Activated CD4-positive, alpha-beta T cell treated with anti-CD3 and anti-CD28 coated beads for 4 hours (primary cell): ENCODE results near the gene UNC5B.
"Not testable (repeated sequence)": the region's sequence is repeated elsewhere in the genome, so short reads cannot be mapped to it uniquely, and the experiment has no call there.

Experiments
- DNase-seq, 2 donors: peaks; one replicate each; pipeline ENCODE4 v3.0.0-alpha.2; 2020

The UNC5B gene

GRCh38 chr10:71269301-71270288 lies 57.2 kb downstream of the UNC5B start:
- DNase-seq, result no peak

GRCh38 chr10:71270301-71271220 lies 58.2 kb downstream of the UNC5B start:
- DNase-seq, result peak in 1 of 2 donors; percentile 13

DNA sequence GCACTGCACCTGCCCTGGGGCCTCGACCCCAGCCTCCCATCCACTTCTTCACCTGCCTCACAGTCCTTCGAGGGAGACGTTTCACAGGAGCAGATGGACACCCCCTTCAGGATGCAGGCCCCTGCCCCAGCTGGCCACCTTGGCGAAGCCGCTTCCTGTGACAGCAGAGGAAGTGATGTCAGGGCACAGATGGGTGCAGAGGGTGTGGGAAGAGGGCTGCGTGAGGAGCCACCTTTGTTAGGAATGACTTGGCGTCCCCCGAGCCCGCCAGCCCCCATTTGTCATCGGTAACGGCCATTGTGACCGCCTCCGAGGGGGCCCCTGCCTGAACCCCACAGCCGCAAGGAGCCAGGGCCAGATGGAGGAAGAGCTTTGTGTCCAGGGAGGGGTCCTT lies 59.3 kb downstream of the UNC5B start:
- no peak for DNase-seq

DNA sequence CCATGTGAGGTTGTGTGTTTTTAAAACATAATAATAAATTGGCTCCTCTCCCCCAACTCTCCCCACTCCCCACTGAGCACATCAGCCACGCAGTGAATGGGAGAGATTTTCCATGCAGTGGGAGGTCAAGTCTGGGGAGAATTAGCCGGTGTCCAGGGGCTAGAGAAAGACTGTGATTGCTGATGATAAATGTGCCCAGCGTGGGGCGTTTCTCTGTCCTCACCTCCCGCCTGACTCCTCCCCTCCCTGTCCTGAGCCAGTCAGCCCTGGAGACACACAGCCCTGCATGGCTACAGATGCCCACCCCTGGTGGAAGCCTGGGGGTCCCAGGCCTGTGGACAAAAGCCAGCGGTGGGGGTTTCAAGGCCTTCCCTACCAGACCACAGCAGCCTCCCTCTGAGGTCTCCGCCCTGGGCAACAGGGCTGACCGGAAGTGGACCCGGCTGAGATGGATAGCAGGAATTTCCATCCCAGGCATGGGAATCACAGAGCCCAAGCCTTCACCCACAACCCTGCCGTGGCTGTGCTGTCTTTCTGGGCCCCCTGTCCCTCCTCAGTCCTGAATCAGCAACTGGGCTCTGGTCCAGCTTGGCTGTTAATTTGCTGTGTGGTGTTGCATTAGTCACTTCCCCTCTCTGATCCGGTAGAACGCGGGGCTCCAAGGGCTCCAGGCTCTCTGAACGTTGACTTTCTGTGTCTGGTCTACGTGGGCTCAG lies 59.8 kb downstream of the UNC5B start:
- no peak for DNase-seq

DNA sequence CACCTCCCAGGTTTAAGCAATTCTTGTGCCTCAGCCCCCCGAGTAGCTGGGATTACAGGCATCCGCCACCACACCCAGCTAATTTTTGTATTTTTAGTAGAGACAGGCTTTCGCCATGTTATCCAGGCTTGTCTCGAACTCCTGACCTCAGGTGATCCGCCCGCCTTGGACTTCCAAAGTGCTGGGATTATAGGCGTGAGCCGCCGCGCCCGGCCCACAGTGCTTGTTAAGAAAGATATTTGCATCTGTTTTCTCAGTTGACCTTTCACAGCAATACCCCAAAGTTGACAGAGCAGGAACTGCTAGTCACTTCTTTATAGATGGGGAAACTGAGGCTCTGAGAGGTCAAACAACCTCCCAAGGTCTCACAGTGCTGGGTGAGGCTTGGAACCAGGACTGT lies 60.6 kb downstream of the UNC5B start:
- not testable (repeated sequence) for DNase-seq

DNA sequence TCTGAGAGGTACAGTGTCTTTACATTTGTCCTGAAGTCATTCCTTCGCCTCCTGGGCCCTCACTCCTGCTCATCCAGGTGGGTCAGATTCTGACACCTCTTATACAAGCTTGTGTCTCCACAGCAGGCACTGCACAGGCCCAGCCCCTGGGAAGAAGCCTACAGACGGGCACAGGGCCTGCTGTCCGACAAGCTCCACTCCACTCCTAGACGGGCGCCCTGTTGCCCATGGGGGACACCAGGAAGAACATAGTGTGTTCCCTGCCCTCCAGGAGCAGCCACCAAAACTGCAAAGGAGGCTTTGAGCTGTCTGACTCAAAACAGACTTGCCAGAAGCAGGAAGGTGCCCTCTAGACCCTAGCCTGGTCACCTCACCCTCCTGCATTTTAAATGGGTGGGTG lies 61.1 kb downstream of the UNC5B start:
- no peak for DNase-seq

DNA sequence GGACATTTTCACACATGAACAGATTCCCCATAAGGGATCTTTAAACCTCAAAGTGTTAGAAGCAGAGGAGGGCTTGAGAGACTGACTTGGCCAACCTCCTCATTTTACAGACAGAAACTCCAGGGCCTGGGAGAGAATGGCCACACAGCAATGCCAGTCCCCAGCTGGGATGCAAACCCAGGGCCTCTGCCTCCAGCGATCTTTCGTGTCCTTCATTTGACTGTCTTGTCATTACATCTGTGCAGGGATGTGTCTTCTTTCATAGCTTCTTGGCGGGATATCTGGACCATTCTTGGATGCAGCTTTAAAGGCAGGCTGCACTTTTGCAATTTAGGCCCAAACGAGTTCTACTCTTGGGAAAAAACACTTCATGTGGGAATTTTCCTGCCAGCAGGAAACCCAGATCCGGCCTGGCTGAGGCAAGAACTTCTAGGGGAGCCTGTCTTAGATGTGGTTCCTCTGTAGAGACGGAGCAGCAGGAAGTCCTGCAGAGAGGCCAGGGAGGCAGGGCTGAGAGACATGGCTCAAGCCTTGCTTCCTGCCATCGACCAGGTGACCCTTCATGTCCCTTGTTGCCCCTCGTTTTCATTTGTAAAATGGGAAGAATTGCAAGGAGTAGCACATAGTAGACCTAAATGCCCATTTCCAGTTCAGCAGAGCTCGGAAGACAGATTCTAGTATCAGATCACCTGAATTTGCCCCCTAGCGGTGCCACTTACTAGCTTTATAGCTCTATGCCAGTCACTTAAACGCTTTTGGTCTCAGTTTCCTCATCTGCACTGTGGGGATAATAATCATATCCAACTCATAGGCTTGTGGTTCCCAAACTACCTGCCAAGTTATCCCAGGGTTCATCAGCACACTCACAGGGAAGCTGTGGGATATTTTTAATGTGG lies 62.8 kb downstream of the UNC5B start:
- no peak for DNase-seq

- DNase-seq, result no peak
Measured at GRCh38 chr10:71276873-71277272, 64.5 kb downstream of the UNC5B start.

DNA sequence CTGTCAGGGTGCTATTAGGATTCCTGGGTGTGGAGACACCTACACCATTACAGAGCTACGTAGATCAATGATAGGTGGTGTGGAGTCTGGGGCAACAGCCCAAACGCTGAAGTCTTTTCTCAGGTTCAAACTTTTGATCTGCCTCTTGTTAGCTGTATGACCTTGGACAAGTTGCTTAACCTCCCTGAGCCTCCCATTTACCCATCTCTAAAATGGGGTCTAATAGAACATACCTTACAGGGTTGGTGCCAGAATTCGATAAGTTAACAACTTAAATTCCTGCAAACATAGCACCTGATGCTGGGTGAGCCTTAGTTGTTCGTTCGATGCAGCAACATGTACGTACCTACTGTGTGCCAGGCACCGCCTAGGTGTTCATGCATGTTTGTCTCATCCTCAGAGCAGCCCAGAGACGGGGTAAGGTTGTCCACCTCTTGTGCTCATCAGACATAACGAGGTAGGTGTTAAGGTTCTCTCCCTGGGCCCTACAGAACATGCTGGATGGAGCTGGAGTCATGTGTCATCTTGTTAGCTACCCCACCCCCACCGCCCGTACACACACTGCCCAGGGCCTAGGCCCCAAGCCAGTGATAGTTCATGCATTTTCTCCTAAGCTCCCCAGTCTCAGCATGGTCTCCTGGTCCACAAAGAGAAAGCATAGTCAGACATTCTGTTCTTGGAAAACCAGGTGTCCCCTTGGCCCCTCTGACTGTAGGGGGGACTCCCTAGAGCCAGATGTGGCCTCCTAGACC lies 65.7 kb downstream of the UNC5B start:
- DNase-seq, result no peak

DNA sequence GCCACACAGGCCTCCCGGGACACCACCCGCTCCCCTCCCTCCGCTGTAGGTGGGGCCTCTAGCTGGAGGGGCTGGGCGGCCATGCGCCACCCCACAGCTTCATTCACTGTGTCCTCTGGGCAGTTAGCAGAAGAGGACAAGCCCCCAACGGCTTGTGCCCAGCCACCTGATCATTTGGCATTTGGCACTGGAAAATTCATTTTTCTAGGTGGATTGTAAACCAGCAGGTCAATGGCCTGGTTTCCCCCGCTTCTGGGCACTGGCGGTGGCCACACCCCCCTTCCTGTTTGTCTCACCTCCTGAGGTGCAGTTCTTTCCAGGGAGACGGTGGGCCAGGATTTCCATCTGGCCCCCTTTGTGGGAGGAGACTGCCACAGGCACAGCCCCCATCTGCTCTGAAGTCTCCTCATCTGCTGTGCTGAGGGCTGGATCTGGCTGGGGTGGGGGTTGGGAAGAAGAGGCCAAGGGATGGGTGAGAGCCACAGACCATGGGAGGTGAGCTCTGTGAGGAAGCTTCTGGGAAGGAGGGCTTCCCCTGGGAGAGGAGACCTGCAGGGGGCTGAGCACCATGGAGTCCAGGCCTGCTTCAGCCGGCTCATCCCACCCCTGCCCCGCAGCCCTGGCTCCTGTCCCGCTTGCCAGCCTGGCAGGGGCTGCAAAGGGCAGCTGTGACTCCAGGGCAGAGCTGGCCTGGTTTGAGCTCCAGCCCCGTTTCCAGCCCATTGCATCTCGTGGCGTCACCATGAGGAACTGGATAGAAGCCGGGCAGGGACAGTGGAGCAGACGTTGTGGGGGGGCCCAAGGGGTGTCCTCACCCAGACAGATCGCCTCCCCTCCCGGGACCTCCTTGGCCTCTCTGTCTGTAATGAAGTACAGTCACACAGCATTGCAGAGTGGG lies 66.6 kb downstream of the UNC5B start:
- no peak for DNase-seq

GRCh38 chr10:71279590-71280170 lies 67.3 kb downstream of the UNC5B start:
- no peak for DNase-seq

DNA sequence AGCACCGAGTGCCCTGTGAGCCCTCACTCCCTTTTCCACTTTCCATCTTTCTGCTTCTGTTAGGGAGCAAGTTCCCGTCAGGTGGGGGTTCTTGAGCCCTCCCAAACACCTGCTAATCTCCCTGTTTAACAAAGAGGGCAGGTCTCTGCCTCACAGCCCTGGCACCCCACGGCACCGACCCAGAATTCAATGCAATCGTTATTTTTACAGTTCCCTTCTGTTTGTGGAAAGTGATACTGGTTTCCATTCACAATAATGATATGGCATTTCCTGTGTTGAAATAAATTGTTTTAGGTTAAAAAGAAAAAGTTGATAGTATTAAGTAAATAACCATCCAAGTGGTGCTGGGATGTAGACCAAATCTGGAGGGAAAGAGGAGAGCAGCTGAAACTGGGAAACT lies 67.8 kb downstream of the UNC5B start:
- no peak for DNase-seq

- no peak for DNase-seq
Measured at GRCh38 chr10:71280825-71281224, 68.5 kb downstream of the UNC5B start.

DNA sequence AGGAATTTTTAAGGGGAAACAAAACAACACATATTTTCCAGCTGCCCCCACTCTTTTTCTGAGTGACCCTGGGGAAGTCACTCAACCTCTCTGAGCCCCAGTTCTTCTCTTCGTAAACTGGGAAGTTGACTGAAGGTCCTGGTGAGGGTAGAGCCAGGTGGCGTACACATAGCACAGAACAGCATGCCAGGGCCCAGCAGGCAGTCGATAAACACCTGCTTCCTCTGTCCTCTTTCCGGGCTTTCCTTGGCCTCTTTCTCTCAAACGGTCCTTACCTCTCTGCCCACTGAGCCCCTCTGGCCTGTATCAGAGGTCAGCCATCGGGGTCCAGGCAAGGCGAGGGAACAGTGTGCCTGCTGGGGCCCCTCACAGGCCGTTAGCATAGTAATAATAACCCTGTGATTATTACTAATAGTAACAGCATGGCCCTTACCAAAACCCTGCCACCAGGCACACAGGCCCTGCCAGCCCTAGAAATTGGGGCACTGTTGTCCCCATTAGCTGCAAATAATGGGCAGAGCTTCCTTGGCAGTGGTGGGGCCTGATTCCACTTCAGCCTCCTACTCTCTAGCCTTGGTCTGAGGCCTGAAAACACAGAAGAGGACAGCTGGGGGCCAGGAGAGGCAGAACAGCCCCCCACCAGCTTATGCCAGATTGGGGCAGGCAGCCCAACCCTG lies 69.4 kb downstream of the UNC5B start:
- DNase-seq, result no peak

GRCh38 chr10:71282323-71282680 lies 69.9 kb downstream of the UNC5B start:
- DNase-seq, result no peak

DNA sequence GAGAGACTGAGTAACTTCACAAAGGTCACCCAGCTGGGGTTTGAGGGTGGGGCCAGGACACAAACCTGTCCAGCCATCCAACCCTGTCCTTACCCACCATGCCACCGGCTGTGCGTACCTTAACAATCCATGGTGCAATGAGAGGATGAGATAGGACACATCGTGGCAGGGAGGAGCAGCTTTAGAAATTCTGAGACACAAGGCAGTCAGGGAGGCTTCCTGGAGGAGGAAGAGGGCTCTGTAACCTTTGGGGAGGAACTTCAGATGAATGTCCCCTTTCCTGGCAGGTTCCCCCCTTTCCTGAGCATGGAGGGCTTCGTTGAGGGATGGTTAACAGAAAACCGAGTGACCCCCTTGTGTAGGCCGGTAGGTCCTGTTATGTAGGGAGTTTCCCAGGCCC lies 71.0 kb downstream of the UNC5B start:
- DNase-seq, result no peak

DNA sequence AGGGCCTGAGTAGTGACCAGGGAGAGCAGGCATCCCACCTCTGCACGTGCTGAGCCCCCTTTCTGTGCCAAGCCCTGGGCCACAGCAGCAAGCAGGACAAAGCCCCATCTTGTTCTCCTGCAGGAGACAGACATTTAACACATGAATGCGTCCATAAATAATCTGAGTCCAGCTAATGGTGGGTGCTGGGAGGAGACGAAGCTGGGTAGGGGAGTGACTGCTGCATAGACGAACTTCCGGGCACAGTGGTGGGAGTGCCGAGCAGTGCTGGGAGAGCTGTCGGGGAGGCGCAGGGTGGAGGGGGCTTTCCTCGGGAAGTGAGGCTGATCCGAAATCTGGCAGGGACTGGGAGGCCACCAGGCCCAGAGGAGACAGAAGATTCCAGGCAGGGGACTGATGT lies 71.5 kb downstream of the UNC5B start:
- DNase-seq, result no peak

GRCh38 chr10:71284544-71285179 lies 72.3 kb downstream of the UNC5B start:
- no peak for DNase-seq

GRCh38 chr10:71285180-71285545 lies 72.8 kb downstream of the UNC5B start:
- peak in 1 of 2 donors; percentile 6 for DNase-seq
